IMR-90 (cell line): ENCODE results near the gene SPP1.

Source experiments
- BHLHE40 ChIP-seq: fragments of 150-350 bp; IDR thresholded peaks from 2 replicates; pipeline ENCODE4 v1.6.1; 2016; ENCODE audit warnings: mild to moderate bottlenecking, low read depth, low read length
- CEBPB ChIP-seq: IDR thresholded peaks from 2 replicates; pipeline ENCODE4 v1.6.1; 2012; ENCODE audit warnings: low read depth, low read length, improper control_type of control experiment
- CHD1 ChIP-seq: IDR thresholded peaks from 2 replicates; pipeline ENCODE4 v1.6.1; 2012; ENCODE audit warnings: low read depth, low read length, improper control_type of control experiment
- CTCF ChIP-seq: conservative IDR thresholded peaks from 2 replicates; pipeline ENCODE4 v1.5.1; 2012; ENCODE audit warnings: mild to moderate bottlenecking, low read depth, low read length, improper control_type of control experiment
- FOS ChIP-seq: fragments of 150-350 bp; IDR thresholded peaks from 2 replicates; pipeline ENCODE4 v1.6.1; 2016; ENCODE audit warnings: low read depth, low read length
- MAZ ChIP-seq: IDR thresholded peaks from 2 replicates; pipeline ENCODE4 v1.6.1; 2012; ENCODE audit warnings: low read depth, mild to moderate bottlenecking, low read length, improper control_type of control experiment, moderate library complexity, borderline replicate concordance
- MXI1 ChIP-seq: IDR thresholded peaks from 2 replicates; pipeline ENCODE4 v1.6.1; 2012; ENCODE audit warnings: low read depth, mild to moderate bottlenecking, low read length, moderate library complexity, borderline replicate concordance
- NFE2L2 ChIP-seq: fragments of 150-350 bp; IDR thresholded peaks from 2 replicates; pipeline ENCODE4 v1.6.1; 2016; ENCODE audit warnings: low read depth, mild to moderate bottlenecking, low read length
- POLR2A ChIP-seq: IDR thresholded peaks from 2 replicates; pipeline ENCODE4 v1.6.1; 2012; ENCODE audit warnings: mild to moderate bottlenecking, low read depth, low read length
- RAD21 ChIP-seq: IDR thresholded peaks from 2 replicates; pipeline ENCODE4 v1.6.1; 2012; ENCODE audit warnings: low read length, improper control_type of control experiment
- RCOR1 ChIP-seq: IDR thresholded peaks from 2 replicates; pipeline ENCODE4 v1.6.1; 2012; ENCODE audit warnings: mild to moderate bottlenecking, low read length, improper control_type of control experiment; ENCODE audit not compliant: insufficient replicate concordance
- RFX5 ChIP-seq: IDR thresholded peaks from 2 replicates; pipeline ENCODE4 v1.8.0; 2012; ENCODE audit warnings: low read depth, mild to moderate bottlenecking, low read length, moderate library complexity
- USF2 ChIP-seq: fragments of 150-350 bp; IDR thresholded peaks from 2 replicates; pipeline ENCODE4 v1.6.1; 2017; ENCODE audit warnings: mild to moderate bottlenecking, antibody characterized with exemption, low read length, low read depth

GRCh38 chr4:87974856-87975462, 555 bp upstream of the SPP1 start:
- no peak for TF ChIP-seq CHD1
- no peak for TF ChIP-seq CTCF
- no peak for TF ChIP-seq POLR2A
- TF ChIP-seq FOS, result no peak
- TF ChIP-seq USF2, result no peak
- TF ChIP-seq RFX5, result no peak
- no peak for TF ChIP-seq RAD21
- TF ChIP-seq MAZ, result no peak
- TF ChIP-seq CEBPB, result no peak
- no peak for TF ChIP-seq MXI1
- no peak for TF ChIP-seq RCOR1
- no peak for TF ChIP-seq NFE2L2
- TF ChIP-seq BHLHE40, result no peak
